Measurements from ENCODE around the gene DYNAP.

DYNAP gene

GRCh38 chr18:54641734-54642133 is 50.7 kb downstream of the DYNAP start:
- DNase-seq = no peak

- DNase-seq = no peak
These were observed 56.1 kb downstream of the DYNAP start for GRCh38 chr18:54647176-54647575.

Measured in SIG-M5 (cell line).